Kidney tubule cell (primary cell): ENCODE measurements around the gene PLA2G2F.

Experiments used
- DNase-seq: peaks from one replicate; pipeline ENCODE4 v3.0.0-alpha.2; 2018; ENCODE audit warnings: low spot score

PLA2G2F gene

DNA sequence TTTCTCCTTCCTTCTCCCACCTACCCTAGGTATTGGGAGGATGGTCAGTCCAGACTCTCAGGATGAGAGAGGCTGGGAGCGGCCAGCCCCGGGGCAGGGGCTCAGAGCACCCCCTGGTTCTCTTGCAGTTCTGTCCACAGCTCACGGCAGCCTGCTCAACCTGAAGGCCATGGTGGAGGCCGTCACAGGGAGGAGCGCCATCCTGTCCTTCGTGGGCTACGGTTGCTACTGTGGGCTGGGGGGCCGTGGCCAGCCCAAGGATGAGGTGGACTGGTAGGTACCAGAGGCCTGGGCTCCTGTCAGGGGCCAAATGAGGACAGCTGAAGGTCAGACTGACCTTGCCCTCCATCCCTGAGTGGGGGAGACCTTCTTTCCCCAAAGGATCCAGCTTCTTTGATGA lies 4.2 kb downstream of the PLA2G2F start:
- DNase-seq = no peak

- no peak for DNase-seq
These were observed 4.8 kb downstream of the PLA2G2F start for GRCh38 chr1:20143734-20144565.

DNA sequence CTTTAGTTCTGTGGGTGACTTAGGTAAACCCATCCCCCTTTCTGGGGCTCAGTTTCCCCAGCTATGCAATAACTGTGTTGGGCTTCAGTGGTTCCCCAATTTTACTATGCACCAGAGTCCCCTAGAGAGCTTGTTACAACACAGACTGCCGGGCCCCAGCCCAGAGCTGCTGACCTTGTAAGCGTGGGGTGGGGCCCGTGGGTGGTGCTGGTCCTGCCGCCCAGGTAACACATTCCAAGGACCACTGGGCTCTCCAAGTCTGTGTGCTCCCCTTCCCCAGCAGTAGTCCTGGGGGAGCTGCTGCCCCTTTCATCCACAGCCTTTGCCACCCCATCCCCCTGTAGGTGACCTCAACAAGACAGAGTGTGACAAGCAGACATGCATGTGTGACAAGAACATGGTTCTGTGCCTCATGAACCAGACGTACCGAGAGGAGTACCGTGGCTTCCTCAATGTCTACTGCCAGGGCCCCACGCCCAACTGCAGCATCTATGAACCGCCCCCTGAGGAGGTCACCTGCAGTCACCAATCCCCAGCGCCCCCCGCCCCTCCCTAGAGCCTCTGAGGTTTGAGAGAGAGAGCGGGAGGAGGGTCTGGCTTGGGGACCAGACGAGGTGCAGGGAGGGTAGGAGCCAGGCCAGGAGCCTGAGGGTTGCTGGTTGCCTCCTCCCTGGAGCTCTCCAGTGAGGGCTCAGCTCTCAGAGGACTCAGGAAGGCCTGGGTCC lies 8.9 kb downstream of the PLA2G2F start:
- no peak for DNase-seq

DNA sequence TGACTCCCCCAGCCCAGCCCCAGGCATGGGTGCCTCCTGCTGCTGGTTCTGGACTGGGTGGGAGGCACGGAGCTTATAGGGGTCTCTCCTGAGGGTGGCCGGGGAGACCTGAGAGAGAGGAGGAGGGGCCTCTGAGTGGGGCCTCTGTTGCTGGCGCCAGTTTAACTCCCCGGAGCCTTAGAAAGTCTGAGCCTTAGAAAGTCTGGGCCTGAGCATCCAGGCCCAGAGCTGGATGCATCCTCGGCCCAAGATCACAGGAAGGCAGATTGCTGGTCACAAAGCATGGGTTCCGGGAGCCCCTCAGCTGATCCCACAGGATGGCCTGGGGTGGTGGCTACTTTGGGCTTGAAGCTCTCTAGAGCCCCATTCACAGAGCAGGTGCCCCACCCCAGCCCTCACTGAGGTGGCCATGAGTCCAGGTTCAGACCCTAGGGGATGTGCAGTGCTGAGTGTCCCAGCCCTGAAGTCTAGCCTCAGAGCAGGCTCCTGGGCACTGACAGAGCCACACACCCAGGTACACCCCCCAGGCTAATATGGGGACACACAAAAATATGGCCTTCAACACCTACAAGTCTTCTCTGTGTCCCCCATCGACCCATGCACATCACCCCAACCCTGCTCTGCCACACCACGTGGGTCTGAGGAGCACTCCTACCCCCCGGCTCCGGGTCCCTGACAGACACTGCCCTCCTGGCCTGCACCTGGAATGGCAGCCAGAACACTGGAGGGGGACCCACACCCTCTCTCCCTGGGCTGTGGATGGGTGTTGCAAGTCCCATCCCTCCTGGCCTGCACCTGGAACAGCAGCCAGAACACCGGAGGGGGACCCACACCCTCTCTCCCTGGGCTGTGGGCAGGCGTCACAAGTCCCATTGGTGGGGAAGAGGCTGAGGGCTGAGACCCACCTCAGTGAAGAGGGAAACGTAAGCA lies 9.7 kb downstream of the PLA2G2F start:
- DNase-seq = no peak

GRCh38 chr1:20149601-20150325 lies 10.6 kb downstream of the PLA2G2F start:
- no peak for DNase-seq

DNA sequence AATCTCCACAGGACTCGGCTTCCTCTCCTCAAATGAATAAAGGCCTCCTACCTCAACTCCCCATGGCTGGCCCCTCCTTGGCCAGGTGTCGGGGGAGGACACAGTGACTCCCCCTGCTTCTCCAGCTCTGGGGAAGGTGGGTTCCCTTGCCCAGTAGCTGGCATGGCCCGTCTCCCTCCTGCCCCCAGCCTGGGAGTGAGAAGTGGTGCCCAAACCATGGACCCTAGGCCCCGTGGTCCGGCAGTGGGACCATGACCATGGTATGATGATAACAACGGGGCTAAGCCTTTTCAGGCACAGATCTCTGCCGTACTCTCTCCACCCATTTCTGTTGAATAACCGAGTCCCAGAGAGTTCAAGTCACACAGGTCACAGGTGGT lies 11.2 kb downstream of the PLA2G2F start:
- DNase-seq = no peak

DNA sequence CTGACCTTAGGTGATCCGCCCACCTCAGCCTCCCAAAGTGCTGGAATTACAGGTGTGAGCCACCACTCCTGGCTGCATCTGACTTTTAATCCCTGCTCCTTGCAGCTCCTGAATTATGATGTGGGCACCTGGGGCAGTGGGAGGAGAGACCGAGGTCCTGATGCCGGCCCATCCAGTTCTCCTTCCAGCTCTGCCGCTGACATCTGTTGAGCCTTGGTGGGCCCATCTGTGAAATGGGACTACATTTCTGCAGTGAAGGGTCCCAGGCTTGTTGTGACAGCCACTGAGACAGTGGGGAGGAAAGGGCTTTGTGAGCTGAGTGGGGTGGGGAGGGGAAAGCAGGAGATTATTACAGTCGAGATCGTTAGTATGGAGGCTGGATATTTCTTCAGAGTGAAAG lies 11.8 kb downstream of the PLA2G2F start:
- no peak for DNase-seq

DNA sequence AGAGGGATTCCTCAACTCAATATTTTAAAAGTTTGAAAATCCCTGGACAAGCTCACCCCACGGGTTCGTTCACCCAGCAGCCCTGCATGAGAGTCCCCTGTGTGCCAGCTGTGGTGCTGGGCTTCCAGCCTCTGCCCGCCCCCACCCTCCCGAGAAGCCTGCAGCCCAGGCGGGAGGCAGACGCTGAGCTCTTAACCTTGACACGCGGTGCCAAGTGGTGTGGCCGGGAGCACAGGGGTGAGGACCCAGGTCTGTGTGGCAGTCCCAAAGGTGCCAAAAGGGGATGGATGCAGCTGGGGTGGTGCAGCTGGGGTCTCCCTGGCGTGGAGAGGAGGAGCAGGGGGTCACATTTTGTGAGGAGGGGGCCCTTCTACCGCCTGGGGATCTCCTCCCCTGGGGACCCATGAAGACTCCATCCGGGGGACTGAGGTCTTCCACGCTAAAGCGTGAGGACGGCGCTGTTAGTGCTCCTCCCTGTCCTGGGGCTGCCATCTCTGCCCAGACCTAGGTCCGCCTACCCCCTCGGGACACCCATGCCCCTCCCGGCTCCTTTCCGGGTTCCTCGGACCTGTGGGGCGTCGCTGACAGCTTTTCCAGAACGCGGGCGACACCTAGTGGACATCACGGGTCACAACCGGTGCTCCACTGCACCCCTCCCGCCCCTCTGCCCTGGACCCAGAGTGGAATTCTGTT lies 12.9 kb downstream of the PLA2G2F start:
- peak; percentile 79 for DNase-seq

DNA sequence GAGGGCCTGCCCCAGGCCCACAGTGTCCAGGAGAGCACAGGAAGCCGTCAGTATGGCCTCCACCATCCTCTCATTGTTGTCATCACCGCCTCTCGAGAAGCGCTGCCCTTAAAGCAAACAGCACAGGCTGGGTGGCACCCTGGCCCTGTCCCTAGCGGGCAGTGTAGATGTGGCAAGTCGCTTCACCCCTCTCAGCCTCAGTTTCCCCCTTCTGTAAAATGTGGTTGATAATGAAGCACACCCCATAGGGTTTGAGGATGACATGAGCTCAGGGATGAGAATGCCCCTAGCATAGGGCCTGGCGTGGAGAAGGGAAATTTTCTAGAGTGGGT lies 13.4 kb downstream of the PLA2G2F start:
- DNase-seq = no peak

DNA sequence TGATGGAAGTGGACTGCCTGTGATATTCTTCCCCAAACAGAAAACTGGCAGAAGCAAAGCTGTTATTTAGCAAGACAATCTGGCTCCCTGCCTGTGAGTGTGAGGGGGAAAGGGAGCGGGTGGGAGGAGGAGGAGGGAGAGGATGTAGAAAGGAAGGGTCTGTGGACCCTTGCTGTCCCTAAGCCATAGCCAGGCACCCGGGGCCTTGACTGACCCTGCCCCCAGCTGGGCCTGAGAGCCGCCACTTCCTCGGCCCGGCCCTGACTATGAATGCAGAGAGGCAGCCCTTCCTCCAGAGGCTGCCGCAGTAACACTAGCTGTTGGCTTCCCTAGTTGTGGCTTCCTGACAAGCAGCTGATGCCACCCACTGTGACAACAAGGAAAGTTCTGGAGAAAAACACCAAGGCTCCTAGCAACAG lies 13.9 kb downstream of the PLA2G2F start:
- DNase-seq = peak; percentile 26

DNA sequence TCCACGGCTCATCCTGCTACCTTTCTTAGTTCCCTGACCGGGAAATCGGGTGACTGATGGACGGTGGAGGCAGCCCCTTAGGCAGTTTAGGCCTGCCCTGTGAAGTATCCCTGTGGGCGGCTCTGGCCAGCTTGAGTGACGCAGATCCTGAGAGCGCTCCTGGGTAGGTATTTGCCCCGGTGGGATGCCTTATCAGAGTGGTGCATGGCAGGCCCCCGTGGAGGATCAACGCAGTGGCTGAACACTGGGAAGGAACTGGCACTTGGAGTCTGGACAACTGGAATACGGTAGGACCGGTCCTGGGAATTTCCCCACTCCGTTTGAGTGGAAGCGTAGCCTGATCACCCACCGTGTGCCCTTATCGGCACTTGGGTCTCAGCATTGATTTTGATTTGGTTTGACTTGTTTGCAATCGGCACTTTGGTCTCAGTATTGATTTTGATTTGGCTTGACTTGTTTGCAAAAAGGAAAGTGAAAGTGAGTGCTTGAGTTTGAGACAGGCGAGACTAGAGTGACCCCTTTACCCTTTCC lies 15.2 kb downstream of the PLA2G2F start:
- no peak for DNase-seq

DNA sequence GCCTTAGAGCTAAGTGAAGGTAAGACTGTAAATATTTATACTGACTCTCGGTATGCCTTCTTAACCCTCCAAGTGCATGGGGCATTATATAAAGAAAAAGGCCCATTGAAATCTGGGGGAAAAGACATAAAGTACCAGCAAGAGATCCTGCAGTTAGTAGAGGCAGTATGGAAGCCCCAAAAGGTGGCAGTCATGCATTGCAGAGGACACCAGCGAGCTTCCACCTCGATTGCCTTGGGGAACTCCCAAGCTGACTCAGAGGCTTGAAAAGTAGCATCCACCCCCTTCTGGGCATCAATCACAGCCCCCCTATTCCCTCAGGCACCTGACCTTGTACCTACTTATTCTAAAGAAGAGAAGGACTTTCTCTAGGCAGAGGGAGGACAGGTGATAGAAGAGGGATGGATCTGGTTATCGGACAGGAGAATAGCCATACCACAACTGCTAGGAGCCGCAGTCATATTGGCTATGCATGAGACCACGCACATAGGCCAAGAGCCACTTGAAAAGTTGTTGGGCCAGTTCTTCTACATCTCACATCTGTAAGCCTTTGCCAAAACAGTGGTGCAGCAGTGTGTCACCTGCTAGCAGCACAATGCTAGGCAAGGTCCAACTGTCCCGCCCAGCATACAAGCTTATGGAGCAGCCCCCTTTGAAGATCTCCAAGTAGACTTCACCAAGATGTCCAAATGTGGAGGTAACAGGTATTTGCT lies 19.4 kb downstream of the PLA2G2F start:
- DNase-seq = peak; percentile 18

DNA sequence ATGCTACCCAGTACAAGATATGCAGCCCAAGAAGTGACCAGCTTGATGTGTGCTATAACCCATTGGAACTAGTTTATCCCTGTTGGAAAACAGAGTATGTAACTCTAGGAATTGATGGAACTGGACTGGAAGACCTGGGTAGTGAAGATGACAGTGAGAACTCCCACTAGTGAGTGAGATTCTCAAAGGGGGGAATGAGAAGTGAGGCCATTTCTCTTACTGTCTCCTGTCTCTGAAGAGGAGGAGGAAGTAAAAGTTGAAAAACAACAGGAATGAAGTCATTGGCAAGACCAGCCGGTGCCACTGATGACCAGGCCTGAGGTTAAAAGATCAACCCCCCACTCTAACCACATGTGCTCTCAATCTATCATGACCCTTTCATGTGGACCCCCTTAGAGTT lies 20.9 kb downstream of the PLA2G2F start:
- peak; percentile 20 for DNase-seq

- no peak for DNase-seq
These were observed 25.6 kb downstream of the PLA2G2F start for GRCh38 chr1:20164694-20165202.

DNA sequence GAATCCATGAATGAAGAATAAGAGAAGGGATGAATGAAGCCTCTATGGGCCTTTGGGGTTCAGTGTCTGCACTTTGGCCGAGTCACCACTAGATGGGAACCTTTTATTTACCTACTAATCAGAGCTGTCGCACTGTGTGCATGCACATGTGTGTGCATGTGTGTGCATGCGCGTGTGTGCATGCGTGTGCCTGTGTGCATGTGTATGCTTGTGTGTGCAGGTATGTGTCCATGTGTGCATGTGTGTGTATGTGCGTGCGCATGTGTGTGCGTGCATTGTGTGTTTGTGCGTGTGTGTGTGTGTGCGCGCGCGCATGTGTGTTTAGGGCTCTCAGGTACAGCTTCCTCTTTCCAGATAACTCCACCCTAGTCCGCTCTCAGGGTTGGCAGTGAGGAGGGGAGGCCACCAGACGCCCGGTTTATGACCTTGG lies 26.4 kb downstream of the PLA2G2F start:
- no peak for DNase-seq

DNA sequence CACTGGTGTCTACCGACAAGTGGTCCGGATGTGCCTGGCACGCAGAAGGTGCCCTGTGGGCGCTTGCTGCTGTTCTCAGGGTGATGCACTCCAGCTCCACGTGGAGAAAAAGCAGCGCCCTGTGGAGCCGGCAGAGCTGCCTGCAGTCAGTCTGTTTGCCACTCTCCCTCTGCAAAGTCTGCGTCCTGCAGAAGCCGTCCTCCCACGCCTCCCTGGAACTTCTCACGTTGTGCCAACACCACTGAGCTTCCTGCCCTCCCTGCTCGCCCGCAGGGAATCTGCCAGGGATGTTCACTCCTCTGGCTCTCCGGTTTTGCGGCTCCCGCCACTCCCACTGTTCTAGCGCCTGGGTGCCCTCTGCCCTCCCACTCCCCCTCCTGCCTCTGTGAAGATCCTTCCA lies 26.9 kb downstream of the PLA2G2F start:
- no peak for DNase-seq

GRCh38 chr1:20167126-20167525 lies 28.0 kb downstream of the PLA2G2F start:
- DNase-seq = no peak

- no peak for DNase-seq
These were observed 29.7 kb downstream of the PLA2G2F start for GRCh38 chr1:20168564-20169491.

GRCh38 chr1:20169932-20170331 lies 30.8 kb downstream of the PLA2G2F start:
- DNase-seq = no peak
